PFSK-1 (cell line): Measurements from ENCODE around the gene AP2A2.

ENCODE experiments used
- POLR2AphosphoS5 ChIP-seq: IDR thresholded peaks from 2 replicates; pipeline ENCODE4 v1.6.1; 2012; ENCODE audit warnings: low read depth, mild to moderate bottlenecking, control low read depth, low read length, moderate library complexity
- TAF1 ChIP-seq: IDR thresholded peaks from 2 replicates; pipeline ENCODE4 v1.6.1; 2012; ENCODE audit warnings: low read length, control low read depth, borderline replicate concordance; ENCODE audit not compliant: insufficient read depth
- TF ChIP-seq, protein P1 (sequence below), 2 experiments: IDR thresholded peaks; 2 replicates each; pipeline versions ENCODE4 v1.6.1 to v1.8.0; 2011 to 2012; ENCODE audit warnings: low read depth in 2 of 2, low read length in 2 of 2, control low read depth in 1 of 2, inconsistent platforms in 1 of 2, mild to moderate bottlenecking in 1 of 2, moderate library complexity in 1 of 2; ENCODE audit not compliant: insufficient read depth in 1 of 2

- TF ChIP-seq POLR2AphosphoS5 (no peak), TAF1 (no peak)
- TF ChIP-seq, protein P1, sequence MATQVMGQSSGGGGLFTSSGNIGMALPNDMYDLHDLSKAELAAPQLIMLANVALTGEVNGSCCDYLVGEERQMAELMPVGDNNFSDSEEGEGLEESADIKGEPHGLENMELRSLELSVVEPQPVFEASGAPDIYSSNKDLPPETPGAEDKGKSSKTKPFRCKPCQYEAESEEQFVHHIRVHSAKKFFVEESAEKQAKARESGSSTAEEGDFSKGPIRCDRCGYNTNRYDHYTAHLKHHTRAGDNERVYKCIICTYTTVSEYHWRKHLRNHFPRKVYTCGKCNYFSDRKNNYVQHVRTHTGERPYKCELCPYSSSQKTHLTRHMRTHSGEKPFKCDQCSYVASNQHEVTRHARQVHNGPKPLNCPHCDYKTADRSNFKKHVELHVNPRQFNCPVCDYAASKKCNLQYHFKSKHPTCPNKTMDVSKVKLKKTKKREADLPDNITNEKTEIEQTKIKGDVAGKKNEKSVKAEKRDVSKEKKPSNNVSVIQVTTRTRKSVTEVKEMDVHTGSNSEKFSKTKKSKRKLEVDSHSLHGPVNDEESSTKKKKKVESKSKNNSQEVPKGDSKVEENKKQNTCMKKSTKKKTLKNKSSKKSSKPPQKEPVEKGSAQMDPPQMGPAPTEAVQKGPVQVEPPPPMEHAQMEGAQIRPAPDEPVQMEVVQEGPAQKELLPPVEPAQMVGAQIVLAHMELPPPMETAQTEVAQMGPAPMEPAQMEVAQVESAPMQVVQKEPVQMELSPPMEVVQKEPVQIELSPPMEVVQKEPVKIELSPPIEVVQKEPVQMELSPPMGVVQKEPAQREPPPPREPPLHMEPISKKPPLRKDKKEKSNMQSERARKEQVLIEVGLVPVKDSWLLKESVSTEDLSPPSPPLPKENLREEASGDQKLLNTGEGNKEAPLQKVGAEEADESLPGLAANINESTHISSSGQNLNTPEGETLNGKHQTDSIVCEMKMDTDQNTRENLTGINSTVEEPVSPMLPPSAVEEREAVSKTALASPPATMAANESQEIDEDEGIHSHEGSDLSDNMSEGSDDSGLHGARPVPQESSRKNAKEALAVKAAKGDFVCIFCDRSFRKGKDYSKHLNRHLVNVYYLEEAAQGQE (IDR thresholded peaks at IDR 0.05; ENCODE audit: insufficient read depth in 1 of 2, low read depth in 2 of 2, low read length in 2 of 2), result 0 out of 4 replicates have a peak, but pooled peaks of 1 of the 2 experiments have one; percentile 34
Observed at GRCh38 chr11:955154-956063, 29.7 kb downstream of the AP2A2 start.
